ENCODE results near the gene CCR4.
"Not testable (repeated sequence)": the region's sequence is repeated elsewhere in the genome, so short reads cannot be mapped to it uniquely, and the experiment has no call there.

Gene CCR4

GRCh38 chr3:32951410-32951811, at the start of gene CCR4:
Gene CCR4 (plus strand): TSS chr3:32951644. CDS start chr3:32953423, 1,779 bp downstream.
- peak; percentile 89 for DNase-seq

- peak; percentile 32 for DNase-seq
Measured at GRCh38 chr3:32902887-32903371, 48.5 kb upstream of the CCR4 start.

GRCh38 chr3:32903953-32904352, 47.5 kb upstream of the CCR4 start:
- DNase-seq, result no peak

- no peak for DNase-seq
Measured at GRCh38 chr3:32909999-32910398, 41.4 kb upstream of the CCR4 start.

- DNase-seq, result no peak
Measured at GRCh38 chr3:32910954-32911353, 40.5 kb upstream of the CCR4 start.

GRCh38 chr3:32912046-32912445, 39.4 kb upstream of the CCR4 start:
- no peak for DNase-seq

GRCh38 chr3:32913790-32914446, 37.5 kb upstream of the CCR4 start:
- no peak for DNase-seq

- DNase-seq, result no peak
Measured at GRCh38 chr3:32919920-32920319, 31.5 kb upstream of the CCR4 start.

- no peak for DNase-seq
Measured at GRCh38 chr3:32922078-32922477, 29.4 kb upstream of the CCR4 start.

- no peak for DNase-seq
Measured at GRCh38 chr3:32930161-32930560, 21.3 kb upstream of the CCR4 start.

GRCh38 chr3:32931273-32931672, 20.2 kb upstream of the CCR4 start:
- not testable (repeated sequence) for DNase-seq

GRCh38 chr3:32934150-32934742, 17.2 kb upstream of the CCR4 start:
- DNase-seq, result no peak

- DNase-seq, result no peak
Measured at GRCh38 chr3:32937331-32937730, 14.1 kb upstream of the CCR4 start.

GRCh38 chr3:32939531-32940284, 11.7 kb upstream of the CCR4 start:
- DNase-seq, result not testable (repeated sequence)

- DNase-seq, result no peak
Measured at GRCh38 chr3:32940726-32941125, 10.7 kb upstream of the CCR4 start.

GRCh38 chr3:32945136-32945535, 6.3 kb upstream of the CCR4 start:
- no peak for DNase-seq

- DNase-seq, result not testable (repeated sequence)
Measured at GRCh38 chr3:32945598-32945997, 5.8 kb upstream of the CCR4 start.

GRCh38 chr3:32946973-32947788, 4.3 kb upstream of the CCR4 start:
- no peak for DNase-seq

- DNase-seq, result peak; percentile 95
Measured at GRCh38 chr3:32947789-32948238, 3.6 kb upstream of the CCR4 start.

GRCh38 chr3:32948625-32949445, 2.6 kb upstream of the CCR4 start:
- no peak for DNase-seq

- no peak for DNase-seq
Measured at GRCh38 chr3:32950516-32950915, 928 bp upstream of the CCR4 start.
